Lower leg skin (tissue), 3 donors: Measurements from ENCODE around the gene SCAF1.

Experiments used
- POLR2A ChIP-seq, 2 donors: fragments of 450-650 bp; IDR thresholded peaks; one replicate each; pipeline ENCODE4 v1.6.1; 2016 to 2017; ENCODE audit warnings: antibody characterized with exemption in 2 of 2, mild to moderate bottlenecking in 1 of 2, moderate library complexity in 1 of 2
- TF ChIP-seq, protein P1 (sequence below), 3 donors: fragments of 450-650 bp; IDR thresholded peaks; one replicate each; pipeline ENCODE4 v1.5.1; 2016; ENCODE audit warnings: antibody characterized with exemption in 3 of 3, mild to moderate bottlenecking in 3 of 3, moderate library complexity in 2 of 3

DNA sequence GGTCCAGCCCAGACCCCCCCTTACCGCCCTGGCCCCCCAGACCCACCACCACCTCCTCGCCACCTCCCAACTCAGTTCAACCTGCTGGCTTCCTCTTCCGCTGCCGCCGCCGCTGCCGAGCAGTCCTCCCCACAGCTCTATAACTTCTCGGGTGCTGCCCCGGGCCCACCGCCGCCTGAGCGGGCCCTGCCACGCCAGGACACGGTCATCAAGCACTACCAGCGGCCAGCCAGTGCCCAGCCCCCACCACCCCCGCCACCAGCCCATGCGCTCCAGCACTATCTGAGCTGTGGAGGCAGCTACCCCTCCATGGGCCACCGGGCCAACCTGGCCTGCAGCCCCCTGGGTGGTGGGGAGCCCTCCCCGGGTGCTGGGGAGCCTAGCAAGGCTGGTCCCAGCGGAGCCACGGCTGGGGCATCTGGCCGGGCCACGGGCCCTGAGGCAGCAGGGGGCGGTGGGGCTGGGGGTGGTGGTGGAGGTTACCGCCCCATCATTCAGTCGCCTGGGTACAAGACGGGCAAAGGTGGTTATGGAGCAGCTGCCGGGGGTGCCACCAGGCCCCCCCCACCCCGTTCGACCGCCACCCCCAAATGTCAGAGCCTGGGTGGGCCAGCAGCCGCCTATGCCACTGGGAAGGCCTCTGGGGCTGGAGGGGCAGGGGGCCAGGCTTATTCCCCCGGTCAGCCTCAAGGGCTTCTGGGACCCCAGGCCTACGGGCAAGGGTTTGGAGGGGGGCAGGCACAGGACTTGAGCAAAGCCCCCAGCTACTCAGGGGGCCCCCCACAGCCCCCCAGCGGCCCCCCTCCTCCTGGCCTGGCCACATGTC is 46.8 kb upstream of the SCAF1 start:
- TF ChIP-seq POLR2A (IDR thresholded peaks at IDR 0.05): no peak
- TF ChIP-seq, protein P1, sequence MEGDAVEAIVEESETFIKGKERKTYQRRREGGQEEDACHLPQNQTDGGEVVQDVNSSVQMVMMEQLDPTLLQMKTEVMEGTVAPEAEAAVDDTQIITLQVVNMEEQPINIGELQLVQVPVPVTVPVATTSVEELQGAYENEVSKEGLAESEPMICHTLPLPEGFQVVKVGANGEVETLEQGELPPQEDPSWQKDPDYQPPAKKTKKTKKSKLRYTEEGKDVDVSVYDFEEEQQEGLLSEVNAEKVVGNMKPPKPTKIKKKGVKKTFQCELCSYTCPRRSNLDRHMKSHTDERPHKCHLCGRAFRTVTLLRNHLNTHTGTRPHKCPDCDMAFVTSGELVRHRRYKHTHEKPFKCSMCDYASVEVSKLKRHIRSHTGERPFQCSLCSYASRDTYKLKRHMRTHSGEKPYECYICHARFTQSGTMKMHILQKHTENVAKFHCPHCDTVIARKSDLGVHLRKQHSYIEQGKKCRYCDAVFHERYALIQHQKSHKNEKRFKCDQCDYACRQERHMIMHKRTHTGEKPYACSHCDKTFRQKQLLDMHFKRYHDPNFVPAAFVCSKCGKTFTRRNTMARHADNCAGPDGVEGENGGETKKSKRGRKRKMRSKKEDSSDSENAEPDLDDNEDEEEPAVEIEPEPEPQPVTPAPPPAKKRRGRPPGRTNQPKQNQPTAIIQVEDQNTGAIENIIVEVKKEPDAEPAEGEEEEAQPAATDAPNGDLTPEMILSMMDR (IDR thresholded peaks at IDR 0.05): no peak
